ENCODE data around the gene ZBTB5. TPM values are rescaled to one million over a fixed set of nuclear protein-coding genes. Genes with fewer than 3 reads are reported as not detected.

Gene ZBTB5
- total RNA-seq, 1 experiment from 2014 or later = 30.6 TPM

- ChIA-PET CTCF (interaction anchor here (0.6 kb wide), 1 partner anchor 453 kb away, joined by 4 read pairs; no protein-coding TSS in a partner anchor), POLR2A (no interaction called here)
- TF ChIP-seq CTCF (IDR thresholded peaks at IDR 0.05) = no peak
- no peak for TF ChIP-seq SIN3A (IDR thresholded peaks at IDR 0.05; ENCODE audit: borderline replicate concordance, insufficient read depth, low read depth, low read length)
- TF ChIP-seq REST (IDR thresholded peaks at IDR 0.05; ENCODE audit: insufficient read depth in 1 of 2, low read depth in 2 of 2, low read length in 1 of 2) = no peak
- no peak for TF ChIP-seq POLR2AphosphoS5 (IDR thresholded peaks at IDR 0.05; ENCODE audit: low read depth, low read length)
- no peak for TF ChIP-seq TCF7L2 (IDR thresholded peaks at IDR 0.05; ENCODE audit: low read depth, low read length)
- no peak for DNase-seq (ENCODE audit: low read depth, low spot score)
- H3K36me3 ChIP-seq (ENCODE audit: control insufficient read depth, insufficient read depth, low read length) = peaks cover 23% of the 10 kb centered on the region
- no peak overlapping the region for H3K27ac ChIP-seq (ENCODE audit: low read length)
- no peak for ATAC-seq
- no peaks in the 10 kb centered on the region for H3K27me3 ChIP-seq (ENCODE audit: control insufficient read depth, insufficient read depth, low read length)
- intact Hi-C loops (cut with micrococcal nuclease; ENCODE audit: unreplicated experiment) (no loop called here), in situ Hi-C loops (cut with HindIII; ENCODE audit: low pct_unique_long_range_greater_than_20kb, low sequenced_read_pairs) (no loop called here)
- BruUV-seq (replicated peaks) = no TSS peak
- H3K9me3 ChIP-seq (ENCODE audit: control insufficient read depth, insufficient read depth, low read depth, low read length) = no peaks in the 10 kb centered on the region
- peaks cover 14% of the 10 kb centered on the region for H3K4me1 ChIP-seq (ENCODE audit: control insufficient read depth, insufficient read depth, low read length)
- no peak overlapping the region for H3K4me3 ChIP-seq (ENCODE audit: low read depth in 2 of 2, low read length in 2 of 2)
Measured at GRCh38 chr9:37444890-37445289, 20.4 kb downstream of the ZBTB5 start.

GRCh38 chr9:37443566-37443965, 21.7 kb downstream of the ZBTB5 start:
- Histone ChIP-seq H3K9me3 (ENCODE audit: control insufficient read depth, insufficient read depth, low read depth, low read length) (no peaks in the 10 kb centered on the region), H3K4me1 (ENCODE audit: control insufficient read depth, insufficient read depth, low read length) (peaks cover 14% of the 10 kb centered on the region), H3K4me3 (ENCODE audit: low read depth in 2 of 2, low read length in 2 of 2) (no peak overlapping the region), H3K27me3 (ENCODE audit: control insufficient read depth, insufficient read depth, low read length) (no peaks in the 10 kb centered on the region), H3K27ac (ENCODE audit: low read length) (no peak overlapping the region), H3K36me3 (ENCODE audit: control insufficient read depth, insufficient read depth, low read length) (peaks cover 35% of the 10 kb centered on the region)
- ChIA-PET CTCF (interaction anchor here (0.7 kb wide), 1 partner anchor 200 kb away, joined by 4 read pairs; no protein-coding TSS in a partner anchor), POLR2A (interaction anchor here (0.6 kb wide), 2 partner anchors 16 to 684 kb away, joined by 4 to 5 read pairs; no protein-coding TSS in a partner anchor)
- ATAC-seq = no peak
- no peak for TF ChIP-seq SIN3A (IDR thresholded peaks at IDR 0.05; ENCODE audit: borderline replicate concordance, insufficient read depth, low read depth, low read length)
- no peak for TF ChIP-seq TCF7L2 (IDR thresholded peaks at IDR 0.05; ENCODE audit: low read depth, low read length)
- TF ChIP-seq POLR2AphosphoS5 (IDR thresholded peaks at IDR 0.05; ENCODE audit: low read depth, low read length) = no peak
- no peak for TF ChIP-seq CTCF (IDR thresholded peaks at IDR 0.05)
- TF ChIP-seq REST (IDR thresholded peaks at IDR 0.05; ENCODE audit: insufficient read depth in 1 of 2, low read depth in 2 of 2, low read length in 1 of 2) = no peak
- in situ Hi-C loops (cut with HindIII; ENCODE audit: low pct_unique_long_range_greater_than_20kb, low sequenced_read_pairs) (no loop called here), intact Hi-C loops (cut with micrococcal nuclease; ENCODE audit: unreplicated experiment) (no loop called here)
- no TSS peak for BruUV-seq (replicated peaks)
- no peak for DNase-seq (ENCODE audit: low read depth, low spot score)
